Activated B cell treated with CpG ODN at 0.5 μM for 24 hours (primary cell): ENCODE measurements around the gene DNM1. TPM values are rescaled to one million over a fixed set of nuclear protein-coding genes. Genes with fewer than 3 reads are reported as not detected.

ENCODE experiments used
- ATAC-seq: fragments of 200-7000 bp; cut with Tn5 transposase; one replicate; pipeline ENCODE4 v1.10.0; 2021; ENCODE audit warnings: low read depth, mild to moderate bottlenecking, moderate library complexity
- CTCF ChIA-PET: fragments of 350-600 bp; sonication (Branson Sonifier 250); formaldehyde crosslinking; loops from one replicate; lab custom pipeline; 2021; ENCODE audit warnings: antibody characterized with exemption; lab: Charles Lee
- POLR2A ChIA-PET: fragments of 350-600 bp; sonication (Branson Sonifier 250); formaldehyde crosslinking; loops from one replicate; lab custom pipeline; 2021; ENCODE audit warnings: antibody characterized with exemption; lab: Charles Lee
- DNase-seq: peaks from one replicate; pipeline ENCODE4 v3.0.0; 2022
- H3K27ac Mint-ChIP-seq: one replicate; pipeline ENCODE4 v1.8.0; 2020; ENCODE audit warnings: mixed read lengths
- H3K27me3 Mint-ChIP-seq: one replicate; pipeline ENCODE4 v1.8.0; 2021; ENCODE audit warnings: mixed read lengths
- H3K36me3 Mint-ChIP-seq: one replicate; pipeline ENCODE4 v1.8.0; 2021; ENCODE audit warnings: low read depth, mixed read lengths
- H3K4me1 Mint-ChIP-seq: one replicate; pipeline ENCODE4 v1.8.0; 2021; ENCODE audit warnings: mixed read lengths
- H3K4me3 Mint-ChIP-seq: one replicate; pipeline ENCODE4 v1.8.0; 2020; ENCODE audit warnings: mild to moderate bottlenecking, mixed read lengths
- H3K9me3 Mint-ChIP-seq: one replicate; pipeline ENCODE4 v1.8.0; 2020; ENCODE audit warnings: mixed read lengths
- intact Hi-C: fragments of 100-400 bp; cut with micrococcal nuclease; formaldehyde crosslinking; loops from one replicate; pipeline ENCODE4 v1.15.1; 2024
- total RNA-seq: library from RNA; stranded (reverse); gene quantifications from 2 replicates; pipeline ENCODE4 v1.2.3, GENCODE V29; 2022
- TF ChIP-seq, protein P1 (sequence below): fragments of 200-600 bp; IDR thresholded peaks from one replicate; pipeline ENCODE4 v1.8.0; 2022; ENCODE audit warnings: antibody characterized with exemption, mild to moderate bottlenecking

Gene DNM1
- total RNA-seq, 1 donor from 2014 or later = 0.86 TPM

- TF ChIP-seq, protein P1, sequence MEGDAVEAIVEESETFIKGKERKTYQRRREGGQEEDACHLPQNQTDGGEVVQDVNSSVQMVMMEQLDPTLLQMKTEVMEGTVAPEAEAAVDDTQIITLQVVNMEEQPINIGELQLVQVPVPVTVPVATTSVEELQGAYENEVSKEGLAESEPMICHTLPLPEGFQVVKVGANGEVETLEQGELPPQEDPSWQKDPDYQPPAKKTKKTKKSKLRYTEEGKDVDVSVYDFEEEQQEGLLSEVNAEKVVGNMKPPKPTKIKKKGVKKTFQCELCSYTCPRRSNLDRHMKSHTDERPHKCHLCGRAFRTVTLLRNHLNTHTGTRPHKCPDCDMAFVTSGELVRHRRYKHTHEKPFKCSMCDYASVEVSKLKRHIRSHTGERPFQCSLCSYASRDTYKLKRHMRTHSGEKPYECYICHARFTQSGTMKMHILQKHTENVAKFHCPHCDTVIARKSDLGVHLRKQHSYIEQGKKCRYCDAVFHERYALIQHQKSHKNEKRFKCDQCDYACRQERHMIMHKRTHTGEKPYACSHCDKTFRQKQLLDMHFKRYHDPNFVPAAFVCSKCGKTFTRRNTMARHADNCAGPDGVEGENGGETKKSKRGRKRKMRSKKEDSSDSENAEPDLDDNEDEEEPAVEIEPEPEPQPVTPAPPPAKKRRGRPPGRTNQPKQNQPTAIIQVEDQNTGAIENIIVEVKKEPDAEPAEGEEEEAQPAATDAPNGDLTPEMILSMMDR = no peak
- POLR2A ChIA-PET = no interaction called here
- Mint-ChIP-seq H3K9me3 (no peaks in the 10 kb centered on the region), H3K27me3 (no peaks in the 10 kb centered on the region), H3K4me3 (no peak overlapping the region), H3K27ac (no peak overlapping the region), H3K36me3 (peaks cover 13% of the 10 kb centered on the region), H3K4me1 (no peaks in the 10 kb centered on the region)
- CTCF ChIA-PET = no interaction called here
- intact Hi-C loops = no loop called here
- no peak for ATAC-seq
- no peak for DNase-seq
Measured at GRCh38 chr9:128292009-128292408, 88.8 kb downstream of the DNM1 start.

- no peaks in the 10 kb centered on the region for H3K4me1 Mint-ChIP-seq
- intact Hi-C loops = no loop called here
- no peaks in the 10 kb centered on the region for H3K27me3 Mint-ChIP-seq
- H3K4me3 Mint-ChIP-seq = no peak overlapping the region
- CTCF ChIA-PET = interaction anchor here (1.5 kb wide), 1 partner anchor 69 kb away, joined by 4 read pairs; no protein-coding TSS in a partner anchor
- H3K27ac Mint-ChIP-seq = no peak overlapping the region
- POLR2A ChIA-PET = interaction anchor here (0.6 to 0.7 kb wide), 2 partner anchors 16 to 792 kb away, joined by 3 read pairs; no protein-coding TSS in a partner anchor
- ATAC-seq = no peak
- TF ChIP-seq, protein P1 = no peak
- DNase-seq = no peak
- H3K9me3 Mint-ChIP-seq = no peaks in the 10 kb centered on the region
- peaks cover 8% of the 10 kb centered on the region for H3K36me3 Mint-ChIP-seq
Measured at GRCh38 chr9:128293091-128293490, 89.9 kb downstream of the DNM1 start.

DNA sequence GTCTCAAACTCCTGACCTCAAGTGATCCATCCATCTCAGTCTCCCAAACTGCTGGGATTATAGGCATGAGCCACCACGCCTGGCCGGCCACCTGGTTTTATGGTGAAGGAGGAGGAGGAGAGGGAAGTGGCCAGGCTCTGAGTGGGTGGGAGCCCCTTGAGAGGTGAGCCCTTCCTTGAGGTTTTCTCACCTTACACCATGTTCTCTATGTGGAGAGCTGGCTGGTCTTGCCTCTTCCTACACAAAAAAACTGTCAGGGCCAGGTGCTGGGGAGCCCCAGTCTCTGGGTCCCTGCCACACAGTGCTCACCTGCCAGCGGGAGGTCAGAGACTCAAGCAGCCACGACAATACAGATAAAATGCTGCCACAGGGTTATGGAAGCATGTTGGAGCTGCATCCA, 91.0 kb downstream of the DNM1 start:
- no peak overlapping the region for H3K27ac Mint-ChIP-seq
- intact Hi-C loops = no loop called here
- no peak for DNase-seq
- TF ChIP-seq, protein P1 = no peak
- H3K36me3 Mint-ChIP-seq = no peaks in the 10 kb centered on the region
- no peaks in the 10 kb centered on the region for H3K27me3 Mint-ChIP-seq
- ChIA-PET CTCF (interaction anchor here (1.5 to 1.9 kb wide), 2 partner anchors 47 to 126 kb away, joined by 4 to 9 read pairs; partner anchors contain the start of gene CERCAM), POLR2A (no interaction called here)
- H3K9me3 Mint-ChIP-seq = no peaks in the 10 kb centered on the region
- no peak for ATAC-seq
- no peaks in the 10 kb centered on the region for H3K4me1 Mint-ChIP-seq
- no peak overlapping the region for H3K4me3 Mint-ChIP-seq

GRCh38 chr9:128296340-128297220, 93.4 kb downstream of the DNM1 start:
- ATAC-seq = no peak
- ChIA-PET CTCF (no interaction called here), POLR2A (no interaction called here)
- H3K9me3 Mint-ChIP-seq = no peaks in the 10 kb centered on the region
- H3K4me1 Mint-ChIP-seq = no peaks in the 10 kb centered on the region
- no peak for DNase-seq
- TF ChIP-seq, protein P1 = no peak
- H3K27me3 Mint-ChIP-seq = no peaks in the 10 kb centered on the region
- H3K36me3 Mint-ChIP-seq = no peaks in the 10 kb centered on the region
- H3K4me3 Mint-ChIP-seq = no peak overlapping the region
- no peak overlapping the region for H3K27ac Mint-ChIP-seq
- intact Hi-C loops = loop anchor here (5.0 kb wide), 3 partner anchors 66 to 631 kb away; no protein-coding TSS in a partner anchor

GRCh38 chr9:128297221-128297773, 94.1 kb downstream of the DNM1 start:
- POLR2A ChIA-PET = no interaction called here
- TF ChIP-seq, protein P1 = no peak
- intact Hi-C loops = loop anchor here (5.0 kb wide), 3 partner anchors 65 to 630 kb away; no protein-coding TSS in a partner anchor
- ATAC-seq (no peak), DNase-seq (no peak)
- no peak overlapping the region for H3K4me3 Mint-ChIP-seq
- H3K36me3 Mint-ChIP-seq = no peaks in the 10 kb centered on the region
- CTCF ChIA-PET = no interaction called here
- no peaks in the 10 kb centered on the region for H3K27me3 Mint-ChIP-seq
- H3K27ac Mint-ChIP-seq = no peak overlapping the region
- no peaks in the 10 kb centered on the region for H3K4me1 Mint-ChIP-seq
- no peaks in the 10 kb centered on the region for H3K9me3 Mint-ChIP-seq
